Sigmoid colon (tissue), 7 donors: ENCODE results near the gene RHEB. TPM values are rescaled to one million over a fixed set of nuclear protein-coding genes. Genes with fewer than 3 reads are reported as not detected.

Experiments
- DNase-seq: peaks from one replicate; pipeline ENCODE4 v3.0.0-alpha.2; 2019
- H3K27ac ChIP-seq, 4 donors: fragments of 200-600 bp; sonication (generic); one replicate each; pipeline ENCODE4 v1.5.1; 2016 to 2019; ENCODE audit warnings: mild to moderate bottlenecking in 1 of 4
- H3K27me3 ChIP-seq, 3 donors: fragments of 200-600 bp; sonication (generic); one replicate each; pipeline ENCODE4 v1.5.1; 2019; ENCODE audit warnings: mild to moderate bottlenecking in 1 of 3
- H3K36me3 ChIP-seq, 4 donors: fragments of 200-600 bp; sonication (generic); one replicate each; pipeline ENCODE4 v1.5.1; 2016 to 2019
- H3K4me1 ChIP-seq, 4 donors: fragments of 200-600 bp; sonication (generic); one replicate each; pipeline ENCODE4 v1.5.1; 2017 to 2019
- H3K4me3 ChIP-seq, 4 donors: fragments of 200-600 bp; sonication (generic); one replicate each; pipeline ENCODE4 v1.5.1; 2017 to 2019; ENCODE audit warnings: mild to moderate bottlenecking in 2 of 4, moderate library complexity in 1 of 4
- H3K9me3 ChIP-seq, 4 donors: fragments of 200-600 bp in 3 of 4; sonication (generic) in 3 of 4; one replicate each; pipeline versions ENCODE4 v1.5.1 to v1.6.1; 2013 to 2019
- CTCF ChIP-seq, 4 experiments: fragments of 450-650 bp in 3 of 4; fragments of 200-600 bp in 1 of 4; IDR thresholded peaks; one replicate each; pipeline ENCODE4 v1.5.1; 2016 to 2019; ENCODE audit warnings: antibody characterized with exemption in 4 of 4, mild to moderate bottlenecking in 3 of 4, moderate library complexity in 2 of 4
- EP300 ChIP-seq, 4 donors: sonication (generic); formaldehyde crosslinking; IDR thresholded peaks; one replicate each; pipeline ENCODE4 v1.6.1; 2017; ENCODE audit warnings: antibody characterized with exemption in 4 of 4
- POLR2A ChIP-seq, 2 donors: fragments of 450-650 bp; IDR thresholded peaks; one replicate each; pipeline ENCODE4 v1.6.1; 2016; ENCODE audit warnings: antibody characterized with exemption in 2 of 2, mild to moderate bottlenecking in 2 of 2, moderate library complexity in 2 of 2
- POLR2AphosphoS5 ChIP-seq, 4 donors: sonication (generic); formaldehyde crosslinking; IDR thresholded peaks; one replicate each; pipeline ENCODE4 v1.6.1; 2017; ENCODE audit warnings: antibody characterized with exemption in 4 of 4
- WGBS, 2 donors: extraction: QIAGEN DNeasy Blood & Tissue Kit; methylation state at CpG; one replicate each; pipeline ENCODE4 v1.1.7; 2013; 5-methylcytosine and 5-hydroxymethylcytosine counted together
- intact Hi-C: fragments of 100-400 bp; cut with DNase I; formaldehyde crosslinking; loops from one replicate; pipeline ENCODE4 v1.15.1; 2023
- polyA plus RNA-seq, 3 donors: library from polyadenylated mRNA; stranded (reverse); fragments of 200-250 nt; gene quantifications; one replicate each; pipeline ENCODE4 v1.2.3, GENCODE V29; 2013
- total RNA-seq, 4 donors: library from RNA; depleted of rRNA; stranded (reverse); fragments of >200 nt; gene quantifications; one replicate each; pipeline ENCODE4 v1.1.0, GENCODE V29; 2016
- donor health status: healthy with polysubstance abuse.
- donor health status: Bipolar disorder and iron deficiency.
- donor health status: healthy.

RHEB gene
- total and polyA plus RNA-seq, 7 donors = 48.3 to 162 (median 121) TPM

GRCh38 chr7:151552352-151553028, 32.8 kb upstream of the RHEB start:
- TF ChIP-seq EP300 (IDR thresholded peaks at IDR 0.05) (peak in 3 of 4 donors; percentile 26 to 85 (median 50)), CTCF (IDR thresholded peaks at IDR 0.05) (no peak), POLR2AphosphoS5 (IDR thresholded peaks at IDR 0.05) (peak; percentile 51 to 85 (median 61))
- H3K27ac ChIP-seq = peak overlapping the region in 3 of 4 donors; percentile 36 to 64 (median 57)
- no peaks in the 10 kb centered on the region for H3K9me3 ChIP-seq
- 17 to 52% methylated on average over 10 of the region's 10 CpGs for WGBS, 2 donors
- H3K36me3 ChIP-seq = peaks cover 0 to 18% (median 0%) of the 10 kb centered on the region in 4 donors
- intact Hi-C loops = no loop called here
- H3K27me3 ChIP-seq = no peaks in the 10 kb centered on the region
- peaks cover 0 to 20% (median 16%) of the 10 kb centered on the region in 4 donors for H3K4me1 ChIP-seq
- no peak overlapping the region for H3K4me3 ChIP-seq
- DNase-seq = peak; percentile 84

- H3K27me3 ChIP-seq = no peaks in the 10 kb centered on the region
- H3K27ac ChIP-seq = peak overlapping the region in 3 of 4 donors; percentile 36 to 64 (median 57)
- peaks cover 0 to 12% (median 0%) of the 10 kb centered on the region in 4 donors for H3K36me3 ChIP-seq
- no peaks in the 10 kb centered on the region for H3K9me3 ChIP-seq
- peaks cover 0 to 20% (median 16%) of the 10 kb centered on the region in 4 donors for H3K4me1 ChIP-seq
- intact Hi-C loops = no loop called here
- TF ChIP-seq POLR2A (IDR thresholded peaks at IDR 0.05) (no peak), EP300 (IDR thresholded peaks at IDR 0.05) (no peak), POLR2AphosphoS5 (IDR thresholded peaks at IDR 0.05) (no peak), CTCF (IDR thresholded peaks at IDR 0.05) (no peak)
- no peak overlapping the region for H3K4me3 ChIP-seq
- WGBS, 2 donors = 71 to 81% methylated on average over 7 of the region's 7 CpGs
- no peak for DNase-seq
These were observed 32.1 kb upstream of the RHEB start for GRCh38 chr7:151551820-151552219.

GRCh38 chr7:151550656-151551286, 31.1 kb upstream of the RHEB start:
- H3K4me1 ChIP-seq = peaks cover 0 to 20% (median 16%) of the 10 kb centered on the region in 4 donors
- 27 to 29% methylated on average over 3 of the region's 3 CpGs for WGBS, 2 donors
- H3K4me3 ChIP-seq = no peak overlapping the region
- TF ChIP-seq POLR2A (IDR thresholded peaks at IDR 0.05) (no peak), EP300 (IDR thresholded peaks at IDR 0.05) (no peak), POLR2AphosphoS5 (IDR thresholded peaks at IDR 0.05) (no peak), CTCF (IDR thresholded peaks at IDR 0.05) (no peak)
- DNase-seq = no peak
- H3K9me3 ChIP-seq = no peaks in the 10 kb centered on the region
- H3K36me3 ChIP-seq = peaks cover 0 to 5% (median 0%) of the 10 kb centered on the region in 4 donors
- intact Hi-C loops = no loop called here
- H3K27me3 ChIP-seq = no peaks in the 10 kb centered on the region
- H3K27ac ChIP-seq = no peak overlapping the region

GRCh38 chr7:151549644-151550043, 29.9 kb upstream of the RHEB start:
- intact Hi-C loops = no loop called here
- no peaks in the 10 kb centered on the region for H3K36me3 ChIP-seq
- DNase-seq = no peak
- WGBS, 2 donors = 93 to 95% methylated on average over 6 of the region's 6 CpGs
- no peak overlapping the region for H3K4me3 ChIP-seq
- H3K27ac ChIP-seq = no peak overlapping the region
- peaks cover 0 to 20% (median 16%) of the 10 kb centered on the region in 4 donors for H3K4me1 ChIP-seq
- H3K27me3 ChIP-seq = no peaks in the 10 kb centered on the region
- no peaks in the 10 kb centered on the region for H3K9me3 ChIP-seq
- TF ChIP-seq POLR2A (IDR thresholded peaks at IDR 0.05) (no peak), CTCF (IDR thresholded peaks at IDR 0.05) (no peak), POLR2AphosphoS5 (IDR thresholded peaks at IDR 0.05) (no peak), EP300 (IDR thresholded peaks at IDR 0.05) (no peak)
